HG02840 (cell line): ENCODE results near the gene MMAB.

Source experiments
- ATAC-seq: cut with Tn5 transposase; IDR thresholded peaks from one replicate; pipeline ENCODE4 v1.9.1; 2021; ENCODE audit warnings: mild to moderate bottlenecking, moderate library complexity, moderate number of reproducible peaks; ENCODE audit not compliant: unreplicated experiment, low FRiP score

MMAB gene

GRCh38 chr12:109521831-109522230 lies 51.5 kb downstream of the MMAB start:
- ATAC-seq = no peak

GRCh38 chr12:109519787-109520186 lies 53.5 kb downstream of the MMAB start:
- ATAC-seq = no peak

- ATAC-seq = no peak
Measured at GRCh38 chr12:109518820-109519665, 54.3 kb downstream of the MMAB start.

GRCh38 chr12:109517619-109518018 lies 55.7 kb downstream of the MMAB start:
- ATAC-seq = no peak

GRCh38 chr12:109513977-109514376 lies 59.3 kb downstream of the MMAB start:
- no peak for ATAC-seq

GRCh38 chr12:109513051-109513450 lies 60.3 kb downstream of the MMAB start:
- no peak for ATAC-seq

GRCh38 chr12:109512608-109513007 lies 60.7 kb downstream of the MMAB start:
- no peak for ATAC-seq

GRCh38 chr12:109510196-109510595 lies 63.1 kb downstream of the MMAB start:
- no peak for ATAC-seq

- no peak for ATAC-seq
Measured at GRCh38 chr12:109504068-109504467, 69.2 kb downstream of the MMAB start.
